CD4-positive, alpha-beta memory T cell (primary cell): ENCODE measurements around the gene JAK1. TPM values are rescaled to one million over a fixed set of nuclear protein-coding genes. Genes with fewer than 3 reads are reported as not detected.

Source experiments
- CTCF ChIA-PET: fragments of 350-600 bp; sonication (Branson Sonifier 250); formaldehyde crosslinking; loops from one replicate; lab custom pipeline; 2021; ENCODE audit warnings: inconsistent platforms; ENCODE audit not compliant: partially characterized antibody; lab: Charles Lee
- POLR2A ChIA-PET: fragments of 350-600 bp; sonication (Branson Sonifier 250); formaldehyde crosslinking; loops from one replicate; lab custom pipeline; 2021; ENCODE audit not compliant: partially characterized antibody; lab: Charles Lee
- DNase-seq, 5 donors: peaks; one replicate each; pipeline versions ENCODE4 v3.0.0 to v3.0.0-alpha.2; 2020 to 2022; ENCODE audit warnings: mixed read lengths in 1 of 5
- H3K27ac ChIP-seq: one replicate; pipeline ENCODE4 v1.7.0; 2013; ENCODE audit warnings: low read depth, low read length
- H3K27me3 ChIP-seq: 2 replicates; pipeline ENCODE4 v1.7.0; 2013; ENCODE audit warnings: mild to moderate bottlenecking, low read length, moderate library complexity; ENCODE audit not compliant: insufficient read depth
- H3K36me3 ChIP-seq: 2 replicates; pipeline ENCODE4 v1.7.0; 2013; ENCODE audit warnings: mild to moderate bottlenecking, low read length, moderate library complexity; ENCODE audit not compliant: insufficient read depth
- H3K4me1 ChIP-seq: 2 replicates; pipeline ENCODE4 v1.7.0; 2013; ENCODE audit warnings: mild to moderate bottlenecking, low read length, moderate library complexity; ENCODE audit not compliant: insufficient read depth
- H3K4me3 ChIP-seq, 2 donors: one replicate each; pipeline ENCODE4 v1.7.0; 2013; ENCODE audit warnings: low read length in 2 of 2, mild to moderate bottlenecking in 1 of 2
- H3K9me3 ChIP-seq, 2 donors: one replicate each; pipeline ENCODE4 v1.7.0; 2013; ENCODE audit warnings: low read length in 2 of 2, control low read depth in 1 of 2; ENCODE audit not compliant: control insufficient read depth in 1 of 2
- H3K27ac Mint-ChIP-seq, 7 donors: one replicate each; pipeline ENCODE4 v1.8.0; 2020 to 2021; ENCODE audit warnings: mixed read lengths in 7 of 7, mild to moderate bottlenecking in 6 of 7, inconsistent platforms in 3 of 7, moderate library complexity in 3 of 7
- H3K27me3 Mint-ChIP-seq, 2 donors: one replicate each; pipeline ENCODE4 v1.8.0; 2020 to 2021; ENCODE audit warnings: mixed read lengths in 2 of 2
- H3K36me3 Mint-ChIP-seq, 2 donors: one replicate each; pipeline ENCODE4 v1.8.0; 2020 to 2021; ENCODE audit warnings: mixed read lengths in 2 of 2, inconsistent platforms in 1 of 2, mild to moderate bottlenecking in 1 of 2
- H3K4me1 Mint-ChIP-seq, 4 donors: one replicate each; pipeline ENCODE4 v1.8.0; 2020 to 2021; ENCODE audit warnings: mixed read lengths in 4 of 4, mild to moderate bottlenecking in 1 of 4
- H3K4me3 Mint-ChIP-seq, 8 donors: one replicate each; pipeline ENCODE4 v1.8.0; 2020 to 2021; ENCODE audit warnings: mixed read lengths in 8 of 8, mild to moderate bottlenecking in 7 of 8, moderate library complexity in 6 of 8, inconsistent platforms in 3 of 8
- H3K9me3 Mint-ChIP-seq, 8 donors: one replicate each; pipeline ENCODE4 v1.8.0; 2020 to 2021; ENCODE audit warnings: mixed read lengths in 8 of 8, mild to moderate bottlenecking in 5 of 8, inconsistent platforms in 3 of 8, moderate library complexity in 1 of 8
- intact Hi-C: fragments of 100-400 bp; cut with micrococcal nuclease; formaldehyde crosslinking; loops from one replicate; pipeline ENCODE4 v1.15.1; 2023
- polyA plus RNA-seq, 2 donors: library from polyadenylated mRNA; unstranded; fragments of 300-500 nt; fragmentation: Illumina TruSeq; gene quantifications; one replicate each; pipeline ENCODE4 v1.2.3, GENCODE V29; 2021
- total RNA-seq, 2 experiments: library from RNA; stranded (reverse); gene quantifications; one replicate each; pipeline ENCODE4 v1.2.3, GENCODE V29; 2021

Gene JAK1
- total and polyA plus RNA-seq, 4 experiments from 2014 or later: 163 to 372 (median 314) TPM

DNA sequence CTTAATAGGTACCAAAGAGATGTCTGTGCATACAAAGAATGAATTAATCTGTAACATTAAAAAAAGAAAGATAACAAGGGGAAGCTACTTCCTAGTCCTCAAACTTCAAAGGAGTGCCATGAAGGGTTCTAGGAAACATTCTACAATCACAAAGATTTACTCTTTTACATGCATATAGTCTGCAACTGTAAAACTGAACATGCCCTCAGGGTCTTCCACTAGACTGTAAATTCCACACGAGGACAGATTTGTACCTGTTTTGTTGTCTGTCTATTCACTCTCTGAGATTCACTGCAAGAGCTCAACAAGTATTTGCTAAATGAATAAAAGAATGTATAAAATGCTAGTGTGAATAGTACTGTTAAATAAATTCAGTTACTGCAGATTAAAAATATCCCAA is 4.4 kb downstream of the JAK1 start:
- ChIA-PET POLR2A (interaction anchor here (0.6 to 2.7 kb wide), 15 partner anchors 8 to 113 kb away, joined by 3 to 13 read pairs (median 4); no protein-coding TSS in a partner anchor), CTCF (interaction anchor here (0.8 to 2.4 kb wide), 13 partner anchors 9 to 113 kb away, joined by 3 to 16 read pairs (median 3); no protein-coding TSS in a partner anchor)
- intact Hi-C loops: loop anchor here (10.0 kb wide), 1 partner anchor 217 kb away; the partner anchor contains the start of gene RAVER2
- H3K36me3 ChIP-seq: no peaks in the 10 kb centered on the region
- H3K4me3 ChIP-seq: no peak overlapping the region
- H3K4me1 ChIP-seq: peaks cover 83% of the 10 kb centered on the region
- peaks cover 26 to 57% (median 41%) of the 10 kb centered on the region in 4 donors for H3K4me1 Mint-ChIP-seq
- no peaks in the 10 kb centered on the region for H3K27me3 Mint-ChIP-seq
- peaks cover 0 to 16% of the 10 kb centered on the region in 2 donors for H3K36me3 Mint-ChIP-seq
- no peaks in the 10 kb centered on the region for H3K9me3 Mint-ChIP-seq
- H3K27me3 ChIP-seq: no peaks in the 10 kb centered on the region
- peak overlapping the region; percentile 73 to 95 (median 84) for H3K27ac Mint-ChIP-seq
- peak overlapping the region in 6 of 8 donors; percentile 74 to 95 (median 81) for H3K4me3 Mint-ChIP-seq
- no peak for DNase-seq
- H3K27ac ChIP-seq: peak overlapping the region; percentile 10
- no peaks in the 10 kb centered on the region for H3K9me3 ChIP-seq

DNA sequence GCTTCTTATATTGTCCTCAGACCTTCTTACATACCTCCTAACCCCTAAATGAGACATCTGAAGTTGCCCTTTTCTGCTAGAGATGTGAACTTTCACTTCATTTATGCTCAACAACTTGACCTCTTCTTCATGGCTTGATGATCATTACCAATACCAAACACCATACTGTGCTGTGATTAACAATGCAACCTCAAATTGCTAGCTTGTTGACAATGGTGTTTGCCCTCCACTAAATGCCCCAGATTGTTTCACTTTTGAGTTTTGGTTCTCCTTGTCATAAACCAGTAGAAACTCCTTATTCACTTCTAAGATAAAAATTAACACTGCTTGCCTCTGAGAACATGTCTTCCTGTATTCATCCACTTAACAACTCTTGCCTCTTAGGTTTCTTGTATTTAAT is 5.6 kb downstream of the JAK1 start:
- intact Hi-C loops: loop anchor here (10.0 kb wide), 1 partner anchor 216 kb away; the partner anchor contains the start of gene RAVER2
- no peaks in the 10 kb centered on the region for H3K9me3 Mint-ChIP-seq
- H3K4me3 ChIP-seq: no peak overlapping the region
- no peaks in the 10 kb centered on the region for H3K27me3 Mint-ChIP-seq
- no peaks in the 10 kb centered on the region for H3K36me3 ChIP-seq
- CTCF ChIA-PET: interaction anchor here (1.3 to 1.5 kb wide), 2 partner anchors 28 to 97 kb away, joined by 4 to 5 read pairs; no protein-coding TSS in a partner anchor
- H3K4me1 Mint-ChIP-seq: peaks cover 23 to 55% (median 38%) of the 10 kb centered on the region in 4 donors
- DNase-seq: no peak
- peaks cover 0 to 12% of the 10 kb centered on the region in 2 donors for H3K36me3 Mint-ChIP-seq
- H3K4me3 Mint-ChIP-seq: peak overlapping the region; percentile 9 to 95 (median 71)
- H3K9me3 ChIP-seq: no peaks in the 10 kb centered on the region
- no peaks in the 10 kb centered on the region for H3K27me3 ChIP-seq
- POLR2A ChIA-PET: interaction anchor here (0.8 to 2.7 kb wide), 4 partner anchors 42 to 89 kb away, joined by 3 to 13 read pairs (median 5); no protein-coding TSS in a partner anchor
- no peak overlapping the region for H3K27ac ChIP-seq
- peak overlapping the region; percentile 20 to 91 (median 69) for H3K27ac Mint-ChIP-seq
- peaks cover 92% of the 10 kb centered on the region for H3K4me1 ChIP-seq

DNA sequence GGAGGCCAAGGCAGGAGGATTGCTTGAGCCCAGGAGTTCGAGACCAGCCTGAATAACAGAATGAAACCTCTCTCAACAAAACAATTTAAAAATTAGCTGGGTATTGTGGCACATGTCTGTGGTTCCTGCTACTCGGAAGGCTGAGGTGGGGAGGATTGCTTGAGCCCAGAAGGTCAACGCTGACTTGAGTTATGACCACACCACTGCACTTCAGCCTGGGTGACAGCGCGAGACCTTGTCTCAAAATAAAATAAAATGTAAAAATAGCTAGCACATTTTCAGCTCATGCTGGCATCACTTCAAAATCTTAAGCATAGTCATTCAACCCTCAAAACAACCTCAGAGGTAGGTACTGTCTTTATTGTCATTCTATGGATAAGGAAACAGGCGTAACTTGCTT is 6.4 kb downstream of the JAK1 start:
- H3K27me3 Mint-ChIP-seq: no peaks in the 10 kb centered on the region
- ChIA-PET CTCF (interaction anchor here (1.3 kb wide), 1 partner anchor 96 kb away, joined by 4 read pairs; no protein-coding TSS in a partner anchor), POLR2A (interaction anchor here (0.8 kb wide), 1 partner anchor 82 kb away, joined by 3 read pairs; no protein-coding TSS in a partner anchor)
- Histone ChIP-seq H3K4me3 (no peak overlapping the region), H3K4me1 (peaks cover 99% of the 10 kb centered on the region), H3K36me3 (no peaks in the 10 kb centered on the region), H3K9me3 (no peaks in the 10 kb centered on the region), H3K27ac (no peak overlapping the region), H3K27me3 (no peaks in the 10 kb centered on the region)
- peak overlapping the region in 7 of 8 donors; percentile 13 to 95 (median 74) for H3K4me3 Mint-ChIP-seq
- intact Hi-C loops: loop anchor here (10.0 kb wide), 1 partner anchor 215 kb away; the partner anchor contains the start of gene RAVER2
- peaks cover 17 to 54% (median 36%) of the 10 kb centered on the region in 4 donors for H3K4me1 Mint-ChIP-seq
- DNase-seq: no peak
- peaks cover 0 to 6% of the 10 kb centered on the region in 2 donors for H3K36me3 Mint-ChIP-seq
- peak overlapping the region in 4 of 7 donors; percentile 62 to 91 (median 68) for H3K27ac Mint-ChIP-seq
- no peaks in the 10 kb centered on the region for H3K9me3 Mint-ChIP-seq

DNA sequence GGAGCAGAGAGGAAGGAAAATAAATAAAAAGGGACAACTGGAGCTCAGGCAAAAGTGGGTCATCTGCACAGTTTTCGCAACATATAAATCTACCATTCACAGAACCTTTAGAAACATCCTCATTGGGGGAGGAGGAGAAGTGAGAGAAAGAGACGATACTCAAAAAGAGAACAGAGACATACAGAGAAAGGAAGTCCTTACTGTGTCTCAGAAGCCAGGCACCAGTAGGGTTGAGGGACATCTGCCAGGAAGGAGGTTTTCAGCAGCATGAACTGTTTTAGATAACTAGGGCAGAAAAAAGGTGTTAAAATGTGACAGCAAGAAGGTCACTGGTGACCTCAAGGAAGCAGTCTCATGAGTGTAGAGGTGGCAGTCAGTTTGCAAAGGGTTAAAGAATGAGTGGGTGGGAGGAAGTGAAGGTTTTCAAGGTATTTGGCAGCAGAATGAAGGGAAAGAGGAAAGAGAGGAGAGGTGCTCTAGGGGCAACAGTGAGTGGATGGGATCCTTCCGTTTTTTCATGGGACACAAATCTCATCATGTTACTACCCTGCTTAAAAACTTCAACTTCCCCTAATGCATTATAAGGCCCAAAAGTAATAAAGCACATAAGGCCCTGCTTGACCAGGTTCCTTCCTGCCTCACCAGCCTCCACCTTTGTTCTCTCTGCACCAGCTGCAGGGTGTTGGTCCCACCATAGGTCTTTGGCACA is 9.5 kb downstream of the JAK1 start:
- H3K27me3 Mint-ChIP-seq: no peaks in the 10 kb centered on the region
- CTCF ChIA-PET: interaction anchor here (0.6 kb wide), 1 partner anchor 133 kb away, joined by 3 read pairs; no protein-coding TSS in a partner anchor
- H3K27ac Mint-ChIP-seq: no peak overlapping the region
- H3K4me1 ChIP-seq: peaks cover 99% of the 10 kb centered on the region
- peak overlapping the region; percentile 17 for H3K27ac ChIP-seq
- H3K4me1 Mint-ChIP-seq: peaks cover 15 to 51% (median 33%) of the 10 kb centered on the region in 4 donors
- no peaks in the 10 kb centered on the region for H3K9me3 Mint-ChIP-seq
- no peak overlapping the region for H3K4me3 ChIP-seq
- POLR2A ChIA-PET: interaction anchor here (0.7 to 3.1 kb wide), 4 partner anchors 9 to 111 kb away, joined by 3 to 22 read pairs (median 4); partner anchors contain the start of gene JAK1
- H3K4me3 Mint-ChIP-seq: no peak overlapping the region
- H3K9me3 ChIP-seq: no peaks in the 10 kb centered on the region
- H3K36me3 Mint-ChIP-seq: peaks cover 0 to 3% of the 10 kb centered on the region in 2 donors
- peak in 3 of 5 donors; percentile 22 to 48 (median 29) for DNase-seq
- no peaks in the 10 kb centered on the region for H3K27me3 ChIP-seq
- intact Hi-C loops: loop anchor here (1.0 kb wide), 1 partner anchor 7 kb away; no protein-coding TSS in a partner anchor
- no peaks in the 10 kb centered on the region for H3K36me3 ChIP-seq

DNA sequence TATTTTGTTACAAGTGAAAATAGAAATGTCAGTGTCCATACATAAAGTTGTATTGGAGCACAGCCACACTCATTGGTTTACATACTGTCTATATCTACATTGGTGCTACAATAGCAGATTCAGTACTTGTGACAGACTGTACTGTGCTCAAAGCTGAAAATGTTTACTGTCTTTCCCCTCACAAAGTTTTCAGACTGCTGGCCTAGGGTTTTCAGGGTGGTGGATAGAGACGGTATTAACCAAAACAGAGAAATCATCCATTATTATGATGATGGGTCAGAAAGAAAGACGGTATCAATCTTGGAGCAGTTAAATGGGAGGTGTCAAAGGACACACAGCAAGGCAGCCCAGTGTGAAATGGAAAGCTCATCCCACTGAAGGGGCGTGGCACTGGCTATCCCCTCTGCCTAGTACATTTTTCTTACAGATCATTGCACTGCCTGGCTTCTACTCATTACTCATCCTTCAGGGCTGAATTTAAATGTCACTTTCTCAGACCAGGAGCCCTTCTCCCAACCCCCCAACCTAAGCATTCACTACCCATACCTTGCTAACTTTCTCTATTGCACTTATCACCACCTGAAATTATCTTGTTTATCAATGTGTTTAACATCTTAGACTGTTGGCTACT is 10.2 kb downstream of the JAK1 start:
- no peak overlapping the region for H3K4me3 ChIP-seq

DNA sequence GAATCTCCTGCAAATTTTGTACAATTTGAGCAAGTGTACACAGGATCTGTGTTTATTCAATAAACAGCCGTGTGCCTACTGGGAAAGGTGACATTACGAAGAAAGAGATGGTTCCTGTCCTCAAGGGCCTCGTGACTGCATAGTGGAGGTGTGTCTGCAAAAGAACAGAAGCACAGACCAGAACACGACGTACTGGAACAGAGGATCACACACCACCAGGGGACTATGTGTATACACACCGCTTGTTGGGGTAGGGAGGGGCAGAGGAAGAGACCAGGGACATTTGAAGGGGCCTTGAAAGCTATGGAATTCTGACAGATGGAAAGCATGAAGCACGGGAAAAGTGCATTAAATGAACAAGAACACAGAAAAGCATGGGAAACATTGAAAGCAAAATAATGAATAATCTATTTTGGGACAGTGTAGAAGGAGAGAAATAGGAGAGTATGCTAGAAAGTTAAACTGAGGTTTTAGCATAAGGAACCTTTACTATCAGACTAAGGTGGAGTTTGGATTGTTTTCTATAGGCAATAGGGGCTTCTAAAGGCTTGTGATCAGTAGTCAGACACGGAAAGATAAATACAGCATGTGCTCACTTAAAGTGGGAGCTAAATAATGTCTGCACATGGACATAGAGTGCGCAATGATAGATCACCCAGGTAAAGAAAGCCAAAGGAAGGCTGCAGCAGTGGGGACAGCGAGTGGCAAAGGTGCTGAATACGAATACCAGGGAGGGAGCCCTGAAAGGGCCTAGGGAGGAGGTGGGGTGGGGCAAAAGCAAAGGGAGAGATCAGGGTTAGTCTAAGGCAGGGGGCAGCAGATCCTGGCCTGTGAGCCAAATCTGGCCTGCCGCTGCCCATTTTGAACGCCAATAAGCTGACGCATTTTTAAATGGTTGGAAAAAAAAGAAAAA is 11.0 kb downstream of the JAK1 start:
- CTCF ChIA-PET: no interaction called here
- POLR2A ChIA-PET: interaction anchor here (0.9 to 3.1 kb wide), 3 partner anchors 11 to 113 kb away, joined by 3 to 22 read pairs (median 3); partner anchors contain the start of gene JAK1
- Histone ChIP-seq H3K36me3 (no peaks in the 10 kb centered on the region), H3K27ac (no peak overlapping the region), H3K4me1 (peaks cover 96% of the 10 kb centered on the region), H3K4me3 (no peak overlapping the region), H3K9me3 (no peaks in the 10 kb centered on the region), H3K27me3 (no peaks in the 10 kb centered on the region)
- H3K9me3 Mint-ChIP-seq: no peaks in the 10 kb centered on the region
- no peak overlapping the region for H3K4me3 Mint-ChIP-seq
- H3K27me3 Mint-ChIP-seq: no peaks in the 10 kb centered on the region
- no peaks in the 10 kb centered on the region for H3K36me3 Mint-ChIP-seq
- H3K27ac Mint-ChIP-seq: no peak overlapping the region
- no peak for DNase-seq
- H3K4me1 Mint-ChIP-seq: peaks cover 29 to 46% (median 38%) of the 10 kb centered on the region in 4 donors
- intact Hi-C loops: loop anchor here (1.0 kb wide), 1 partner anchor 9 kb away; no protein-coding TSS in a partner anchor

More for the DNA sequence above, 10.2 kb downstream of the JAK1 start:
- H3K27me3 Mint-ChIP-seq: no peaks in the 10 kb centered on the region
- Histone ChIP-seq H3K27ac (peak overlapping the region; percentile 17), H3K4me1 (peaks cover 96% of the 10 kb centered on the region), H3K36me3 (no peaks in the 10 kb centered on the region), H3K27me3 (no peaks in the 10 kb centered on the region), H3K9me3 (no peaks in the 10 kb centered on the region)
- peaks cover 21 to 46% (median 34%) of the 10 kb centered on the region in 4 donors for H3K4me1 Mint-ChIP-seq
- ChIA-PET POLR2A (interaction anchor here (0.7 to 3.1 kb wide), 4 partner anchors 8 to 112 kb away, joined by 3 to 22 read pairs (median 3); partner anchors contain the start of gene JAK1), CTCF (no interaction called here)
- no peak overlapping the region for H3K4me3 Mint-ChIP-seq
- H3K27ac Mint-ChIP-seq: no peak overlapping the region
- no peaks in the 10 kb centered on the region for H3K9me3 Mint-ChIP-seq
- intact Hi-C loops: loop anchor here (1.0 kb wide), 1 partner anchor 8 kb away; no protein-coding TSS in a partner anchor
- DNase-seq: no peak
- H3K36me3 Mint-ChIP-seq: no peaks in the 10 kb centered on the region
